GM04503 (cell line): ENCODE results near the gene RNF11.

Experiments
- DNase-seq: peaks from one replicate; pipeline ENCODE4 v3.0.0-alpha.2; 2012; ENCODE audit warnings: low read depth

RNF11 gene

DNA sequence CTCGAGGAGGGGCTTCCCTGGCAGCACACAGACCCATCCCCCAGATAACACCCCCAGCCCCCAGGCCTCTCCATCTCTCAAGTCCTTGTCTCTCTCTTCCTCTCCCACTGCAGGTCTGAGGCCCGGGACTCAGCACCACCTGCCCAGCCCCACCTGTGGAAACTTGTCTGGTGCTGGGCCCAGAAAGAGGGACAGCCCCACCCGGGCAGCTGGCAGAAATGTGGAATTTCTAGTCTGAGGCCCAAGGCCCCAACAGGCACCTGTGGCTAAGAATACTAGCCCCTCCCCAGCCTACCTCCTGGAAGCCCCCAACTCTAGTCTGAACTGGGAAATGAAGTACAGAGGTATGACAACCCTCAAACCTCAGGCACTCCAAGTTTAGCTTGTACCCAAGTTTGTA, 78.9 kb downstream of the RNF11 start:
- DNase-seq = no peak

DNA sequence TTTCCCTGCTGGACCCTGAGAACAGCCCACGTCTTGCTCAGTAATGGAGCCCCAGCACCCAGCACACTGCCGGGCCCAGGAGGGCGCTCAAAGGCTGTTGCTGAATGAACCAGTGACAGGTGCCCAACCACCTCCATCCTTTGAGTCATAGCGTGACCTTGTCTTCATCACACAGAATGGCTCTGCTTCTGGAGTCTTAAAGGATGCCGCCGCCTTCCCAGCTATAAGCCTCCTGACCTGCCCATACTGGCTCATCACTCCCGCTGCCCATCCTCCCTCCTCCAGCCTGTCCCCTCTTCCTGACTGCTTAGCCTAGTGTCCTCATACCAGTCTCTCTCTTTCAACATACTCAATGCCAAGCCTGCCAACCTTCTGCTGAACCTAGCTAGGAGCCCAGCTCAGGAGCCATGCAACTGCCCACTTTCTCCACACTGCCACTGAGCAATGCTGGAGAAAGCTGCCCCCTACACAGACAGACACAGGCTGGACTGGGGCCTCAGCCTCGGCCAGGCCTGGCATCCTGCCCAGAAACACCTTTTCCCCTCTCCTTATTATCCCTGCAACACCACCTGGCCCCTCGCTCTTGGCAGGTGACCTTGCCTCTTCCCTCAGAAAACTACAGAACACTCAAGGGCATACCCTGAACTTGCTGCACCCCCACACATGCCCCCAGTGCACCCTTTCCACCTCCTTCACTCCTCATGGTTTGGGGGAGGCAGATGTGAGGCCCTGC, 80.2 kb downstream of the RNF11 start:
- no peak for DNase-seq

DNA sequence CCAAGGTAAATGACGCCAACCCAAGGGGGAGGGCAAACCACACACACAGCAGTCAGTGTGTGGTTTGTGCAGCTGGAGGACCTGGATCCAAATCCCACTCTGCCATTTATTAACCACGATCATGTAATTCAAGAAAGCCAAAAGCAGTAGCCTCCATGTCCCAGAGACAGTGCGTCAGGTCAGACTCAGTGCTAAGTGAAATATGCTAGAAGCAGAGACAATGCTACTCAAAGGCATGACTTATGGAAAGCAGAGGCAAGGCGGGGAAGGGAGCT, 80.7 kb downstream of the RNF11 start:
- no peak for DNase-seq

DNA sequence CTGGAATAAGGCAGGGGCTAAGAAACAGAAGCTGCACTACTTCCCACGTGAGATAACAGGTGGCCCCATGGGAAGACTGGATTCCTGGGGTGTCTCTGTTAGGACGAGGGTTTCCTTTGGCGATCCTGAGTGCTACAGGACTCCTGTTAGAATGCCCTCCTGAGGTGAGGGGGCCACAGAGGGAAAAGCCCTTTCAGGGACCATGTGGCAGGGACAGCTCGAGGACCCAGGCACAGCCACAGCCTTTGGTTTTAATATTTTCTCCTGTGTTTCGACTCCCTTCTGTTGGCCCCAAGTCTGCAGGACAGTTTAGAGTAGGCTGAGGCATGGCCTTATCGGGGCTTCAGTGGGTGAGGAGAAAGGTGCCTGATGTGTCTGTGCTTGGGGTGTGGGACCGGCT, 81.7 kb downstream of the RNF11 start:
- no peak for DNase-seq

GRCh38 chr1:51320967-51321923, 85.2 kb downstream of the RNF11 start:
- no peak for DNase-seq

- no peak for DNase-seq
Observed at GRCh38 chr1:51321924-51322280, 85.8 kb downstream of the RNF11 start.

DNA sequence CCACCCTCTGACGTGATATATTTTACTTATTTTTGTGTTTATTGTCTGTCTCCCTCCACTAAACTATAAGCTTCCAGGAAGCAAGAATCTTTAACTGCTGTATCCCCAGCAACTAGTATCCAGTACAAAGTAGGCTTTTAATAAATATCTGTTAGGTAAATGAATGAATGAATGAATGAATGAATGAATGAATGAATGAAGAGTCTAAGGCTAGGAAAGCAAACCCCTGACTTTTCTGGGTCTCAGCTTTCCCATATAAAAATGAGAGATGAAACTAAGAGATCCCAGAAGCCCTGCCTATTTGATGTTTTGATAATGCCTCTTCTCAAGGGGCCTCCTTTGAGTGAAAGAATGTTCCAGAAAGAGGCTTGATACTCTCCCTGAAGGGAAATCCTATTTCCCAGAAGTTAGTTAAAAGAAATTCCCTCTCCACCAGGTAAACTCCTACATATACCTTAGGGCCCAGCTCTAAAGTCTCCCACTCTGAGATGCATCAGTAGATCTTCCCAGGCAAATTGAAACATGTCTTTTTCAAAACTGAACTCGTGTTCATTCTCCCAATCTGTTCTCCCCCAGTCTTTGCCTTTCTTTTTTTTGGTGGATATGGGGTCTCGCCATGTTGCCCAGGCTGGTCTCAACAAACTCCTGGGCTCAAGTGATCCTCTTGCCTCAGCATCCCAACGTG, 86.5 kb downstream of the RNF11 start:
- no peak for DNase-seq
